Esophagus muscularis mucosa (tissue), 4 donors: ENCODE measurements around the gene SETD7. TPM values are rescaled to one million over a fixed set of nuclear protein-coding genes. Genes with fewer than 3 reads are reported as not detected.

Source experiments
- DNase-seq: peaks from one replicate; pipeline ENCODE4 v3.0.0-alpha.2; 2017; ENCODE audit errors: extremely low spot score
- H3K27ac ChIP-seq, 4 donors: fragments of 200-600 bp; sonication (generic); replicated peaks in 1 of 4; 1 replicate in 3 of 4; 2 replicates in 1 of 4; pipeline ENCODE4 v1.5.1; 2016 to 2019; ENCODE audit warnings: mild to moderate bottlenecking in 1 of 4
- H3K27me3 ChIP-seq, 4 donors: fragments of 200-600 bp; sonication (generic); one replicate each; pipeline versions ENCODE4 v1.5.1 to v1.6.0; 2016 to 2019
- H3K36me3 ChIP-seq, 4 donors: fragments of 200-600 bp; sonication (generic); one replicate each; pipeline ENCODE4 v1.5.1; 2016 to 2019
- H3K4me1 ChIP-seq, 4 donors: fragments of 200-600 bp; sonication (generic); one replicate each; pipeline ENCODE4 v1.5.1; 2016 to 2019
- H3K4me3 ChIP-seq, 4 donors: fragments of 200-600 bp; sonication (generic); 1 replicate in 2 of 4; 2 replicates in 2 of 4; pipeline ENCODE4 v1.5.1; 2016 to 2019; ENCODE audit warnings: mild to moderate bottlenecking in 4 of 4, moderate library complexity in 1 of 4
- H3K9me3 ChIP-seq, 4 donors: fragments of 200-600 bp; sonication (generic); 1 replicate in 3 of 4; 2 replicates in 1 of 4; pipeline ENCODE4 v1.5.1; 2016 to 2019
- CTCF ChIP-seq, 3 experiments: fragments of 200-600 bp in 2 of 3; fragments of 450-650 bp in 1 of 3; sonication (generic) in 2 of 3; IDR thresholded peaks; one replicate each; pipeline ENCODE4 v1.5.1; 2017 to 2019; ENCODE audit warnings: antibody characterized with exemption in 3 of 3, mild to moderate bottlenecking in 2 of 3, moderate library complexity in 1 of 3
- EP300 ChIP-seq: sonication (generic); formaldehyde crosslinking; IDR thresholded peaks from one replicate; pipeline ENCODE4 v1.6.1; 2017; ENCODE audit warnings: antibody characterized with exemption
- POLR2A ChIP-seq: fragments of 450-650 bp; IDR thresholded peaks from one replicate; pipeline ENCODE4 v1.6.1; 2017; ENCODE audit warnings: antibody characterized with exemption, moderate library complexity, mild to moderate bottlenecking, low read depth
- POLR2AphosphoS5 ChIP-seq, 2 donors: sonication (generic); formaldehyde crosslinking; IDR thresholded peaks; one replicate each; pipeline ENCODE4 v1.6.1; 2017; ENCODE audit warnings: antibody characterized with exemption in 2 of 2
- WGBS: methylation state at CpG from one replicate; pipeline ENCODE4 v1.1.5; 2018; 5-methylcytosine and 5-hydroxymethylcytosine counted together
- intact Hi-C: fragments of 100-400 bp; cut with DNase I; formaldehyde crosslinking; loops from one replicate; pipeline ENCODE4 v1.15.1; 2023
- total RNA-seq, 4 donors: library from RNA; depleted of rRNA; stranded (reverse); fragments of >200 nt; gene quantifications; one replicate each; pipeline versions ENCODE4 v1.1.0 to v1.2.1, GENCODE V29; 2016

Gene SETD7
- total RNA-seq, 4 donors from 2014 or later = 54.4 to 96.0 (median 63.9) TPM

- intact Hi-C loops = no loop called here
Observed at GRCh38 chr4:139493176-139493575, 62.8 kb downstream of the SETD7 start.

GRCh38 chr4:139492429-139492828 is 63.6 kb downstream of the SETD7 start:
- Histone ChIP-seq H3K4me1 (peaks cover 0 to under 1% (median under 1%) of the 10 kb centered on the region in 4 donors), H3K36me3 (no peaks in the 10 kb centered on the region), H3K9me3 (no peaks in the 10 kb centered on the region), H3K4me3 (no peak overlapping the region), H3K27ac (no peak overlapping the region), H3K27me3 (no peaks in the 10 kb centered on the region)
- intact Hi-C loops = no loop called here
- TF ChIP-seq POLR2A (no peak), EP300 (no peak), CTCF (IDR thresholded peaks at IDR 0.05) (no peak), POLR2AphosphoS5 (IDR thresholded peaks at IDR 0.05) (no peak)
- DNase-seq = no peak
- 94% methylated on average over 2 of the region's 2 CpGs for WGBS

More at GRCh38 chr4:139493176-139493575, 62.8 kb downstream of the SETD7 start:
- DNase-seq = no peak
- Histone ChIP-seq H3K36me3 (no peaks in the 10 kb centered on the region), H3K4me1 (peaks cover 0 to 8% (median 8%) of the 10 kb centered on the region in 4 donors), H3K27me3 (no peaks in the 10 kb centered on the region), H3K9me3 (no peaks in the 10 kb centered on the region), H3K27ac (no peak overlapping the region), H3K4me3 (no peak overlapping the region)
- WGBS = 85% methylated on average over 4 of the region's 4 CpGs
- TF ChIP-seq POLR2A (no peak), CTCF (IDR thresholded peaks at IDR 0.05) (no peak), EP300 (no peak), POLR2AphosphoS5 (IDR thresholded peaks at IDR 0.05) (no peak)

GRCh38 chr4:139489638-139490037 is 66.4 kb downstream of the SETD7 start:
- H3K27ac ChIP-seq = no peak overlapping the region
- TF ChIP-seq POLR2AphosphoS5 (IDR thresholded peaks at IDR 0.05) = no peak
- TF ChIP-seq POLR2A = no peak
- TF ChIP-seq CTCF (IDR thresholded peaks at IDR 0.05) = no peak
- TF ChIP-seq EP300 = no peak
- DNase-seq = no peak
- H3K36me3 ChIP-seq = no peaks in the 10 kb centered on the region
- H3K4me1 ChIP-seq = peaks cover 0 to 5% (median 1%) of the 10 kb centered on the region in 4 donors
- no peaks in the 10 kb centered on the region for H3K27me3 ChIP-seq
- H3K4me3 ChIP-seq = no peak overlapping the region
- H3K9me3 ChIP-seq = no peaks in the 10 kb centered on the region
- intact Hi-C loops = loop anchor here (5.0 kb wide), 1 partner anchor 148 kb away; no protein-coding TSS in a partner anchor

GRCh38 chr4:139488442-139488841 is 67.6 kb downstream of the SETD7 start:
- H3K36me3 ChIP-seq = no peaks in the 10 kb centered on the region
- no peak overlapping the region for H3K27ac ChIP-seq
- peaks cover 0 to 5% (median 1%) of the 10 kb centered on the region in 4 donors for H3K4me1 ChIP-seq
- no peak for DNase-seq
- intact Hi-C loops = loop anchor here (5.0 kb wide), 1 partner anchor 149 kb away; no protein-coding TSS in a partner anchor
- no peaks in the 10 kb centered on the region for H3K9me3 ChIP-seq
- H3K27me3 ChIP-seq = no peaks in the 10 kb centered on the region
- no peak for TF ChIP-seq EP300
- 99% methylated on average over 3 of the region's 3 CpGs for WGBS
- no peak overlapping the region for H3K4me3 ChIP-seq

GRCh38 chr4:139484783-139485311 is 71.2 kb downstream of the SETD7 start:
- 91% methylated on average over 11 of the region's 11 CpGs for WGBS
- intact Hi-C loops = loop anchor here (5.0 kb wide), 1 partner anchor 152 kb away; no protein-coding TSS in a partner anchor

More at GRCh38 chr4:139484783-139485311, 71.2 kb downstream of the SETD7 start:
- TF ChIP-seq POLR2AphosphoS5 (IDR thresholded peaks at IDR 0.05) (no peak), POLR2A (no peak), CTCF (IDR thresholded peaks at IDR 0.05) (no peak), EP300 (no peak)
- H3K9me3 ChIP-seq = no peaks in the 10 kb centered on the region
- H3K4me3 ChIP-seq = no peak overlapping the region
- DNase-seq = no peak
- H3K27ac ChIP-seq = no peak overlapping the region
- no peaks in the 10 kb centered on the region for H3K27me3 ChIP-seq
- H3K4me1 ChIP-seq = peaks cover 0 to 5% (median 1%) of the 10 kb centered on the region in 4 donors
- no peaks in the 10 kb centered on the region for H3K36me3 ChIP-seq
